ENCODE data around the gene DENND6A.
"Not testable (repeated sequence)": the region's sequence is repeated elsewhere in the genome, so short reads cannot be mapped to it uniquely, and the experiment has no call there.

The DENND6A gene

DNA sequence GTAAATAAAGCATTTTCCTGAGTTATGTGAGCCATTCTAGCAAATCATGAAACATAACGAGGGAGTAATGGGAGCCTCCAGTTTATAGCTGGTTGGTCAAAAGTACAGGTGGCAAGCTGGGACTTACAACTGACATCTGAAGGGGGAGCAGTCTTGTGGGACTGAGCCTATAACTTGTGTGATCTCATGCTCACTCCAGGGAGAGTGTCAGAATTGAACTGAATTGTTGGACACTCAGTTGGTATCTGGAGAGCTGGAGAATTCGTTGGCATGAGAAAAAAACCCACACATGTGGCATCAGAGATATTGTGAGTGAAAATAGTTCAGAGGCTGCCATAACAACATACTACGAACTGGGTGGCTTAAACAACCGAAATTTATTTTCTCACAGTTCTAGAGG is 22.8 kb upstream of the DENND6A start:
- ChIA-PET CTCF (interaction anchor here (0.6 to 1.2 kb wide), 3 partner anchors 18 to 121 kb away, joined by 3 to 4 read pairs (median 3); no protein-coding TSS in a partner anchor), POLR2A (interaction anchor here (0.7 kb wide), 1 partner anchor 19 kb away, joined by 4 read pairs; no protein-coding TSS in a partner anchor)
- Histone ChIP-seq H3K4me1 (ENCODE audit: control extremely low read depth in 1 of 4, control insufficient read depth in 4 of 4, insufficient read depth in 4 of 4, low read length in 3 of 4) (no peaks in the 10 kb centered on the region), H3K27me3 (replicated peaks in 2 of 5; ENCODE audit: control insufficient read depth in 4 of 5, insufficient read depth in 5 of 5, low read length in 4 of 5) (no peaks in the 10 kb centered on the region), H3K27ac (ENCODE audit: insufficient read depth in 1 of 2, low read depth in 1 of 2, low read length in 2 of 2, poor library complexity in 1 of 2, severe bottlenecking in 2 of 2) (no peak overlapping the region), H3K9me3 (ENCODE audit: control extremely low read depth in 1 of 5, control insufficient read depth in 4 of 5, insufficient read depth in 2 of 5, low read depth in 1 of 5, low read length in 4 of 5) (no peaks in the 10 kb centered on the region), H3K4me3 (ENCODE audit: control insufficient read depth in 1 of 7, extremely low read depth in 1 of 7, insufficient read depth in 4 of 7, low read depth in 2 of 7, low read length in 6 of 7) (no peak overlapping the region), H3K36me3 (ENCODE audit: control insufficient read depth in 4 of 4, insufficient read depth in 4 of 4, low read length in 3 of 4) (no peaks in the 10 kb centered on the region)
- 95% methylated on average over 3 of the region's 4 CpGs for WGBS (ENCODE audit: insufficient coverage)
- DNase-seq: peak in 2 of 3 donors; percentile 5 to 42

DNA sequence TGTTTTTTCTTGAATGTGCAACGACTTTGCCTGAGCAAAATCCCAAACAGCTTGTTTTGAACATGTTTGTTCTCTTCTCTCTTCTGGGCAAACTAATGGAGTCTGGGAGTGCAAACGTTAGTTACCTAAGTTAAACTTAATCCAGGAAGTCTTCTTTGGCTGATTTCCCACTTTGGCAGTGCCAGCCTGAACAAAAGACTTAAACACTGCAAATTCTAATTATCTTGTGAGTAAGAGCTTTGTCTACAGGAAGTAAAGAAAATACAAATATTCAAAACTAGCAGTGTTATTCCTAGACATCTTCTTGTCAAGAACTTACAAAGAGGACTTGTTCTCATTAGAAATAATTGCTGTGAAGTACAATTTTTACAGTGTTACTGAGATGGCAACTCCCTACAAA is 16.7 kb upstream of the DENND6A start:
- H3K9me3 ChIP-seq (ENCODE audit: control extremely low read depth in 1 of 5, control insufficient read depth in 4 of 5, insufficient read depth in 2 of 5, low read depth in 1 of 5, low read length in 4 of 5): no peaks in the 10 kb centered on the region
- H3K4me3 ChIP-seq (ENCODE audit: control insufficient read depth in 1 of 7, extremely low read depth in 1 of 7, insufficient read depth in 4 of 7, low read depth in 2 of 7, low read length in 6 of 7): no peak overlapping the region
- H3K36me3 ChIP-seq (ENCODE audit: control insufficient read depth in 4 of 4, insufficient read depth in 4 of 4, low read length in 3 of 4): no peaks in the 10 kb centered on the region
- H3K27ac ChIP-seq (ENCODE audit: insufficient read depth in 1 of 2, low read depth in 1 of 2, low read length in 2 of 2, poor library complexity in 1 of 2, severe bottlenecking in 2 of 2): no peak overlapping the region
- CTCF ChIA-PET: interaction anchor here (1.2 kb wide), 2 partner anchors 17 to 20 kb away, joined by 3 read pairs; partner anchors contain the start of gene DENND6A
- peaks cover 0 to 6% (median 0%) of the 10 kb centered on the region in 4 experiments for H3K4me1 ChIP-seq (ENCODE audit: control extremely low read depth in 1 of 4, control insufficient read depth in 4 of 4, insufficient read depth in 4 of 4, low read length in 3 of 4)
- POLR2A ChIA-PET: no interaction called here
- no peaks in the 10 kb centered on the region for H3K27me3 ChIP-seq (replicated peaks in 2 of 5; ENCODE audit: control insufficient read depth in 4 of 5, insufficient read depth in 5 of 5, low read length in 4 of 5)
- WGBS (ENCODE audit: insufficient coverage): 83% methylated on average over 1 of the region's 2 CpGs
- DNase-seq: no peak

GRCh38 chr3:57709031-57709430 is 16.2 kb upstream of the DENND6A start:
- 0% methylated on average over 1 of the region's 2 CpGs for WGBS (ENCODE audit: insufficient coverage)
- H3K27me3 ChIP-seq (replicated peaks in 2 of 5; ENCODE audit: control insufficient read depth in 4 of 5, insufficient read depth in 5 of 5, low read length in 4 of 5): no peaks in the 10 kb centered on the region
- H3K4me3 ChIP-seq (ENCODE audit: control insufficient read depth in 1 of 7, extremely low read depth in 1 of 7, insufficient read depth in 4 of 7, low read depth in 2 of 7, low read length in 6 of 7): no peak overlapping the region
- no peaks in the 10 kb centered on the region for H3K9me3 ChIP-seq (ENCODE audit: control extremely low read depth in 1 of 5, control insufficient read depth in 4 of 5, insufficient read depth in 2 of 5, low read depth in 1 of 5, low read length in 4 of 5)
- ChIA-PET CTCF (interaction anchor here (1.2 kb wide), 2 partner anchors 17 to 20 kb away, joined by 3 read pairs; partner anchors contain the start of gene DENND6A), POLR2A (no interaction called here)
- H3K27ac ChIP-seq (ENCODE audit: insufficient read depth in 1 of 2, low read depth in 1 of 2, low read length in 2 of 2, poor library complexity in 1 of 2, severe bottlenecking in 2 of 2): no peak overlapping the region
- H3K36me3 ChIP-seq (ENCODE audit: control insufficient read depth in 4 of 4, insufficient read depth in 4 of 4, low read length in 3 of 4): no peaks in the 10 kb centered on the region
- H3K4me1 ChIP-seq (ENCODE audit: control extremely low read depth in 1 of 4, control insufficient read depth in 4 of 4, insufficient read depth in 4 of 4, low read length in 3 of 4): peaks cover 0 to 6% (median 0%) of the 10 kb centered on the region in 4 experiments
- DNase-seq: no peak

- POLR2A ChIA-PET: no interaction called here
- 95% methylated on average over 2 of the region's 3 CpGs for WGBS (ENCODE audit: insufficient coverage)
- CTCF ChIA-PET: no interaction called here
- Histone ChIP-seq H3K36me3 (ENCODE audit: control insufficient read depth in 4 of 4, insufficient read depth in 4 of 4, low read length in 3 of 4) (no peaks in the 10 kb centered on the region), H3K4me3 (ENCODE audit: control insufficient read depth in 1 of 7, extremely low read depth in 1 of 7, insufficient read depth in 4 of 7, low read depth in 2 of 7, low read length in 6 of 7) (no peak overlapping the region), H3K9me3 (ENCODE audit: control extremely low read depth in 1 of 5, control insufficient read depth in 4 of 5, insufficient read depth in 2 of 5, low read depth in 1 of 5, low read length in 4 of 5) (no peaks in the 10 kb centered on the region), H3K27me3 (replicated peaks in 2 of 5; ENCODE audit: control insufficient read depth in 4 of 5, insufficient read depth in 5 of 5, low read length in 4 of 5) (no peaks in the 10 kb centered on the region), H3K4me1 (ENCODE audit: control extremely low read depth in 1 of 4, control insufficient read depth in 4 of 4, insufficient read depth in 4 of 4, low read length in 3 of 4) (peaks cover 0 to 6% (median 0%) of the 10 kb centered on the region in 4 experiments), H3K27ac (ENCODE audit: insufficient read depth in 1 of 2, low read depth in 1 of 2, low read length in 2 of 2, poor library complexity in 1 of 2, severe bottlenecking in 2 of 2) (no peak overlapping the region)
- DNase-seq: peak in 2 of 3 donors; percentile 30 to 35
These were observed 13.6 kb upstream of the DENND6A start for GRCh38 chr3:57706462-57706861.

- 100% methylated on average over 1 of the region's 3 CpGs for WGBS (ENCODE audit: insufficient coverage)
- H3K27ac ChIP-seq (ENCODE audit: insufficient read depth in 1 of 2, low read depth in 1 of 2, low read length in 2 of 2, poor library complexity in 1 of 2, severe bottlenecking in 2 of 2); CTCF ChIA-PET; H3K36me3 ChIP-seq (ENCODE audit: control insufficient read depth in 4 of 4, insufficient read depth in 4 of 4, low read length in 3 of 4); H3K4me1 ChIP-seq (ENCODE audit: control extremely low read depth in 1 of 4, control insufficient read depth in 4 of 4, insufficient read depth in 4 of 4, low read length in 3 of 4); POLR2A ChIA-PET; DNase-seq; H3K27me3 ChIP-seq (replicated peaks in 2 of 5; ENCODE audit: control insufficient read depth in 4 of 5, insufficient read depth in 5 of 5, low read length in 4 of 5); H3K9me3 ChIP-seq (ENCODE audit: control extremely low read depth in 1 of 5, control insufficient read depth in 4 of 5, insufficient read depth in 2 of 5, low read depth in 1 of 5, low read length in 4 of 5); H3K4me3 ChIP-seq (ENCODE audit: control insufficient read depth in 1 of 7, extremely low read depth in 1 of 7, insufficient read depth in 4 of 7, low read depth in 2 of 7, low read length in 6 of 7): not testable (repeated sequence)
These were observed 12.5 kb upstream of the DENND6A start for GRCh38 chr3:57705351-57705750.

DNA sequence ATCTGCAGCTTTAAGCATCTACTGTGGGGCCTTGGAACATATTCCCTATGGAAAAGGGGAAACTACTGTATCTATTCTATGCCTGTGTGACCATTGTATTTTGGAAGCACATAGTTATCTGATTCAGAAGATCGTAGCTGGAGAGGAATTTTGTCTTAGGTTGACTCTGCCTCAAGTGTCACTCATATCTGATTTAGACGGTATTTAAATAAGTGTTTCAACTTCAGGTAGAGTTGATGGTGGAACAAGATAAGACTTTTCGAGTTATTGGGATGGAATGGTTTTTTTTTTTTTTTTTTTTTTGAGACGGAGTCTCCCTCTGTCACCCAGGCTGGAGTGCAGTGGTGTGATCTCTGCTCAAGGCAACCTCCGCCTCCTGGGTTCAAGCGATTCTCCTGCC is 8.9 kb upstream of the DENND6A start:
- no peak for DNase-seq
- Histone ChIP-seq H3K27ac (ENCODE audit: insufficient read depth in 1 of 2, low read depth in 1 of 2, low read length in 2 of 2, poor library complexity in 1 of 2, severe bottlenecking in 2 of 2) (no peak overlapping the region), H3K4me3 (ENCODE audit: control insufficient read depth in 1 of 7, extremely low read depth in 1 of 7, insufficient read depth in 4 of 7, low read depth in 2 of 7, low read length in 6 of 7) (no peak overlapping the region), H3K9me3 (ENCODE audit: control extremely low read depth in 1 of 5, control insufficient read depth in 4 of 5, insufficient read depth in 2 of 5, low read depth in 1 of 5, low read length in 4 of 5) (no peaks in the 10 kb centered on the region), H3K36me3 (ENCODE audit: control insufficient read depth in 4 of 4, insufficient read depth in 4 of 4, low read length in 3 of 4) (no peaks in the 10 kb centered on the region), H3K27me3 (replicated peaks in 2 of 5; ENCODE audit: control insufficient read depth in 4 of 5, insufficient read depth in 5 of 5, low read length in 4 of 5) (no peaks in the 10 kb centered on the region), H3K4me1 (ENCODE audit: control extremely low read depth in 1 of 4, control insufficient read depth in 4 of 4, insufficient read depth in 4 of 4, low read length in 3 of 4) (peaks cover 0 to 2% (median 0%) of the 10 kb centered on the region in 4 experiments)
- CTCF ChIA-PET: interaction anchor here (0.9 to 1.3 kb wide), 2 partner anchors 36 to 141 kb away, joined by 3 to 4 read pairs; no protein-coding TSS in a partner anchor
- WGBS (ENCODE audit: insufficient coverage): 100% methylated on average over 4 of the region's 6 CpGs
- POLR2A ChIA-PET: no interaction called here

DNA sequence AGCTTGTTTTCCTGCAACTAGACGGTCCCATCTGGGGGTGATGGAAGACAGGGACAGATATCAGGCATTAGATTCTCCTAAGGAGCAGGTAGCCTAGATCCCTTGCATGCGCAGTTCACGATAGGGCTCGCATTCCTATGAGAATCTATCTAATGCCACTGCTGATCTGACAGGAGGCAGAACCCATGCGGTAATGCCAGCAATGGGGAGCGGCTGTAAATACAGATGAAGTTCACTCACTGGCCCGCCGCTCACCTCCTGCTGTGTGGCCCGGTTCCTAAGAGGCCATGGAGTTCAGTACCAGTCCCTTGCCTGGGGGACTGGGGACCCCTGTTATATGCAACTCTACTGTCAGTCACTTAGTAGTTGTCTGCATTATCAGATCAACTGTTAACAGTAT is 7.9 kb upstream of the DENND6A start:
- 86% methylated on average over 9 of the region's 9 CpGs for WGBS (ENCODE audit: insufficient coverage)
- ChIA-PET POLR2A (no interaction called here), CTCF (no interaction called here)
- no peaks in the 10 kb centered on the region for H3K9me3 ChIP-seq (ENCODE audit: control extremely low read depth in 1 of 5, control insufficient read depth in 4 of 5, insufficient read depth in 2 of 5, low read depth in 1 of 5, low read length in 4 of 5)
- H3K27me3 ChIP-seq (replicated peaks in 2 of 5; ENCODE audit: control insufficient read depth in 4 of 5, insufficient read depth in 5 of 5, low read length in 4 of 5): no peaks in the 10 kb centered on the region
- H3K36me3 ChIP-seq (ENCODE audit: control insufficient read depth in 4 of 4, insufficient read depth in 4 of 4, low read length in 3 of 4): no peaks in the 10 kb centered on the region
- H3K27ac ChIP-seq (ENCODE audit: insufficient read depth in 1 of 2, low read depth in 1 of 2, low read length in 2 of 2, poor library complexity in 1 of 2, severe bottlenecking in 2 of 2): no peak overlapping the region
- no peak overlapping the region for H3K4me3 ChIP-seq (ENCODE audit: control insufficient read depth in 1 of 7, extremely low read depth in 1 of 7, insufficient read depth in 4 of 7, low read depth in 2 of 7, low read length in 6 of 7)
- no peak for DNase-seq
- H3K4me1 ChIP-seq (ENCODE audit: control extremely low read depth in 1 of 4, control insufficient read depth in 4 of 4, insufficient read depth in 4 of 4, low read length in 3 of 4): peaks cover 0 to 5% (median 2%) of the 10 kb centered on the region in 4 experiments
